Mucosa of stomach (tissue), 1 donor: ENCODE measurements around the gene RAB13.
"Not testable (repeated sequence)": the region's sequence is repeated elsewhere in the genome, so short reads cannot be mapped to it uniquely, and the experiment has no call there.

Experiments used
- H3K27me3 ChIP-seq: one replicate; pipeline ENCODE4 v1.7.0; 2013; ENCODE audit warnings: mild to moderate bottlenecking, low read length; ENCODE audit not compliant: control insufficient read depth, insufficient read depth
- H3K36me3 ChIP-seq: one replicate; pipeline ENCODE4 v1.7.0; 2013; ENCODE audit warnings: low read length; ENCODE audit not compliant: control insufficient read depth, insufficient read depth
- H3K4me1 ChIP-seq: one replicate; pipeline ENCODE4 v1.7.0; 2013; ENCODE audit warnings: mild to moderate bottlenecking, low read length; ENCODE audit not compliant: control insufficient read depth, insufficient read depth
- H3K4me3 ChIP-seq: one replicate; pipeline ENCODE4 v1.7.0; 2013; ENCODE audit warnings: low read length
- H3K9ac ChIP-seq: one replicate; pipeline ENCODE4 v1.7.0; 2013; ENCODE audit warnings: mild to moderate bottlenecking, low read length, moderate library complexity
- H3K9me3 ChIP-seq: one replicate; pipeline ENCODE4 v1.7.0; 2013; ENCODE audit warnings: mild to moderate bottlenecking, low read length, moderate library complexity; ENCODE audit not compliant: control insufficient read depth
- donor health status: Pancreatic carcinoma.

Gene RAB13

DNA sequence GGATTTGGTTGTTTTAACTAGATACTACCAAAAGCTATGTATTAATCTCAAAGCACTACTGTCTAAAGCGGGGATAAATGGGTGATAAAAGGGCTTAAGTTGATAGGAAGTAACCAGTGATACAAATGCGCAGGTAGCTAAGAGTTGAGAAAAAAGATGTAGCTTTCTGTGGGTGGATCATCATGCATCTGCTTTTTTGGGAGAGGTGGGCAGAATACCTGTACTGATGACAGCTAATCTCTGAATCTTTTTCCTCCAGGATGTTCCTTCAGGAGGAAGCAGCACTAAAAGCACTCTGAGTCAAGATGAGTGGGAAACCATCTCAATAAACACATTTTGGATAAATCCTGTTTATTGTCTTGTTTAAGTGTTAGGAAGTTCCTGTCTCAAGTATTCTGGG lies 5.7 kb upstream of the RAB13 start:
- no peaks in the 10 kb centered on the region for H3K36me3 ChIP-seq
- peak overlapping the region; percentile 98 for H3K9ac ChIP-seq
- peaks cover 22% of the 10 kb centered on the region for H3K4me1 ChIP-seq
- H3K9me3 ChIP-seq: no peaks in the 10 kb centered on the region
- H3K27me3 ChIP-seq: no peaks in the 10 kb centered on the region
- H3K4me3 ChIP-seq: no peak overlapping the region

DNA sequence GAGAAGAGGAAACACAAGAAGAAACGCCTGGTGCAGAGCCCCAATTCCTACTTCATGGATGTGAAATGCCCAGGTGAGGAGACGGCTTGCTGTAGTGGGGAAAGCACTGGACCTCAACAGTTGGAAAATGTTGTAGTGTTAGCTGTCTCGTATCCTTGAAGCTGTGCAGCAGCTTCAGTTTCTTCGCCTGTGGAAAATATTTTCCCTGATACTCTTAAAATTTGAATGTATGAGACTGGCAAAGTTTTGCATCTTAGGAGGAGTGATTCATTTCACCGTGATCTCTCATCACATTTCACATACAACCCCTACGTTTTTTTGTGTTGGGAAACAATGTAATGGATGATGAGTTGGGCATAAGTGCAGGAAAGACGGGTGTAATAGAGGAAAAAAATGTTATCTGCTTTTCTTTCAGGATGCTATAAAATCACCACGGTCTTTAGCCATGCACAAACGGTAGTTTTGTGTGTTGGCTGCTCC lies 5.1 kb upstream of the RAB13 start:
- H3K9ac ChIP-seq: peak overlapping the region; percentile 98
- H3K4me3 ChIP-seq: peak overlapping the region; percentile 88
- H3K4me1 ChIP-seq: peaks cover 27% of the 10 kb centered on the region
- no peaks in the 10 kb centered on the region for H3K36me3 ChIP-seq
- H3K9me3 ChIP-seq: no peaks in the 10 kb centered on the region
- H3K27me3 ChIP-seq: no peaks in the 10 kb centered on the region

DNA sequence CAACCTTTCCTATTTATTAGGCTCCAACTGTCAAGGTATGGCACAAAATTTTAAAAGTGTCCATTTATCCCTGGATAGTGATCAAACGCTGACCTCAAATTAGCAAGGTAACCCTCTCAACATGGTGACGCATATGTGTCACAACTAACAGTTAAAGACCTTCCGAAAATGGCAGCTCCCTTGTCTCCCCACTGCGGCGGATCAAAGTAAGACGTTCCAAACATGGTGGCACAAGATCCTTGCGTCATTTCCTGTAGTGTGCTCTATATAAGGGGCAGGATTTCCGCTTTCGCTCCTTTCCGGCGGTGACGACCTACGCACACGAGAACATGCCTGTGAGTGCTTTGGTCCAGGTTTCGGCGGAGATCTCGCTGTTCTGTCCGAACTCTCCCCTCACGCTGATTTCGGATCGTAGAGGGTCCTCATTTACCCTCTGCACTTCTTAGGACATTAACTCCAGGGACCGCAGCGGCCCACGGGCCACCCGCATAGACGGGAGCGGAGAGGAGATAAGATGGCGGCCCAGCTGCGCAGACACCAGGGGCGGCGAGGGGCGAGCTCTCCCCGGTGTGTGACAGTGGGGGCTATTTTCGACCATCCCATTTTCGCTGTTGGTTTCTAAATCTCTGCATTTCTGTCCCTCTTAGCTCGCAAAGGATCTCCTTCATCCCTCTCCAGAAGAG lies 4.5 kb upstream of the RAB13 start, which contains the start of gene RPS27:
Gene RPS27 (plus strand): TSS at position 295 of the 683 bp plus-strand sequence. CDS start 35 bp downstream, at position 330.
- Histone ChIP-seq H3K27me3 (no peaks in the 10 kb centered on the region), H3K4me3 (peak within 1 kb of the TSS; percentile 88), H3K36me3 (no peaks in the 10 kb centered on the region), H3K9ac (peak within 1 kb of the TSS; percentile 98), H3K4me1 (peaks cover 27% of the 10 kb centered on the region), H3K9me3 (no peaks in the 10 kb centered on the region)

DNA sequence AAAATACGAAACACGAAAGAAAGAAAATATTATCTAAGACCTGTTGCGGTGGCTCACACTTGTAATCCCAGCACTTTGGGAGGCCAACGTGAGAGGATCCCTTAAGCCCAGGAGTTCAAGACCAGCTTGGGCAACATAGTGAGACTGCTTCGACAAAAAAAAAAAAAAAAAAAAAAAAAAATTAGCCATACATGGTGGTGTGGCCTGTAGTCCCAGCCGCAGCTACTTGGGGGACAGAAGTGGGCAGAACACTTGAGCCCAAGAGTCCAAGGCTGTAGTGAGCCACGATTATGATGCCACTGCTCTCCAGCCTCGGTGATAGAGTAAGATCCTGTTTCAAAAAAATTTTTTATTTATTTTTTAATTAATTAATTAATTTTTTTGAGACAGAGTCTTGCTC lies 1.5 kb upstream of the RAB13 start:
- Histone ChIP-seq H3K9ac (no peak overlapping the region), H3K36me3 (no peaks in the 10 kb centered on the region), H3K4me3 (no peak overlapping the region), H3K27me3 (no peaks in the 10 kb centered on the region), H3K9me3 (no peaks in the 10 kb centered on the region), H3K4me1 (peaks cover 33% of the 10 kb centered on the region)

DNA sequence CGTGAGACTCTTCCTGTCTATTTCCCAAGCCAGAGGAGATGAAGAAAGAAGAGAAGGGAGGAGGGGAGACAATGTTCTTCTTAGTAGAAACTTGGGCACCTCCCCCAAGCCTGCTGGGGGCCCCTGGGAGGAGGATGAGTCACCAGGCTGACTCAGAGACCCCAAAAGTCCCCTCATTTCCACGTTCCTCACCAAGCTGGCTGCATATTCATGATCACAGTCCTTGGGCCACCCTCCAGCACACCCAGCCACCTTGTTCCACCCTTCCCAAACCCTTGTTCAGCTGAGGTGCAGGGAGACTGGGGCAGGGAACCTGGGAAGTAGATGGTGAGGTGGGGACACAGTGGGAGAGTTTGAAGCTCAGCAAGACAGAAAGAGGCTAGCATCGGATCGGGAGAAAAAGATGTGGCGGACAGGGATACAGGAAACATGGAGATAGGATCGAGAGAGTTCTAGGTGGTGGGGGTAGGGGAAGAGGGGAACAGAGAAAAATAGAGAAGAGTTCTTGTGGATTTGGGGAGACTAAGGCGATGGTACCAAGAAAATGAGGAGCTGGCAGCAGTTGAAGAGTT lies 712 bp downstream of the RAB13 start:
- peak overlapping the region; percentile 68 for H3K4me3 ChIP-seq
- H3K36me3 ChIP-seq: peaks cover 4% of the 10 kb centered on the region
- H3K27me3 ChIP-seq: no peaks in the 10 kb centered on the region
- no peaks in the 10 kb centered on the region for H3K9me3 ChIP-seq
- H3K9ac ChIP-seq: peak overlapping the region; percentile 76
- peaks cover 20% of the 10 kb centered on the region for H3K4me1 ChIP-seq

DNA sequence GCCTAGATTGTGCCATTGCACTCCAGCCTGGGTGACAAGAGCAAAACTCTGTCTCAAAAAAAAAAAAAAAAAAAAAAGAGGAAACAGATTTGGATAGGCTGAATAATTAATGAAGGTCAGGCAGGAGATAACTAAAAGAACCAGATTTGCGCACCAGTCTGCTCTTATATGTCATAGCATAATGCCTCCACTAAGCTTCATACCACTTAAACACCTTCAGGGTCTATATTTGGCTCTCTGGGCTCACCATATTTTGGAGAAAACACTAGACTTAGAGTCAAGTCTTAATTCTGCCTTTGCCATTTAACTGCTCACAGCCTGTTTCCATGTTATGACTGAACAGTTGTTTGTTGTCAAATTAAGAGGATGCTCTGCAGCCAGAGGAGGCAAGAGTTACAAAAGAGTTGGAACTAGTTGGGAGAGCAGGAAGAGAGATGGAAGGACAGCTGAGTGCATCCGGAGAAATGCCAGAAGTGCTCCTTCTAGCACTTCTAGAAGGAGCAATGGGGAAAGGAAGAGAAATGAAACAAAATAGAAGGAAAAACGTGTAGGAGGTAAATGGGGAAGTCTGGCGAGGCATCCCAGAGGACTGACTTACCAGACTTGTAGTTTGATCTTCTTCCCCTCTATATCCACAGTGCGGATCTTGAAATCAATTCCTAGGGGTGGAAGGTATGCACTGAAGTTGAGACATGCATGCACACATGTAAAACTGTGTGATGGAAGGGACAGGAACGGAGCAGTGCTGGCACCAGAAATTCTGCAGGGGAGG lies 1.8 kb downstream of the RAB13 start:
- H3K9me3 ChIP-seq: no peaks in the 10 kb centered on the region
- no peak overlapping the region for H3K9ac ChIP-seq
- peaks cover 4% of the 10 kb centered on the region for H3K36me3 ChIP-seq
- H3K27me3 ChIP-seq: no peaks in the 10 kb centered on the region
- H3K4me3 ChIP-seq: no peak overlapping the region
- H3K4me1 ChIP-seq: peaks cover 15% of the 10 kb centered on the region

DNA sequence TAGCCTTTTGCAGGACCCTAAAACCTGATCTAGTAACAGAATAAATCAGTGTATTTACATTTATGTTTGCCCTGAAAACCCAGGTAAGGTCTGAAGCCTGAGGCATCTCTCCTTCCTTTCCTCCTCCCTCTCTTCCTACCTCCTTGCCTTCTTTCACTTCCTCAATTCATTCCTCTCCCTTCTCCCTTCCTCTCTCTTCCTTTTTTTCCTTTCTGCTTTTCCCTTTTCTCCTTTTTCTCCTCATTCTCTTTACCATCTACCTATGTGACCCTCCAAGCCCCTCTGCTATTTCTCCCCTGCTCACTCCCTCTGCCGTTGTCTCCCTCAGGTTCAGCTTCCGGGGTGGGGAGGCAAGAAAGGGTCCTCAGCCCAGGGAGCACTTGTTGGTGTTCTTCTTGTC lies 4.4 kb downstream of the RAB13 start:
- not testable (repeated sequence) for H3K9me3 ChIP-seq, H3K9ac ChIP-seq, H3K36me3 ChIP-seq, H3K27me3 ChIP-seq, H3K4me3 ChIP-seq
- peaks cover 11% of the 10 kb centered on the region for H3K4me1 ChIP-seq

DNA sequence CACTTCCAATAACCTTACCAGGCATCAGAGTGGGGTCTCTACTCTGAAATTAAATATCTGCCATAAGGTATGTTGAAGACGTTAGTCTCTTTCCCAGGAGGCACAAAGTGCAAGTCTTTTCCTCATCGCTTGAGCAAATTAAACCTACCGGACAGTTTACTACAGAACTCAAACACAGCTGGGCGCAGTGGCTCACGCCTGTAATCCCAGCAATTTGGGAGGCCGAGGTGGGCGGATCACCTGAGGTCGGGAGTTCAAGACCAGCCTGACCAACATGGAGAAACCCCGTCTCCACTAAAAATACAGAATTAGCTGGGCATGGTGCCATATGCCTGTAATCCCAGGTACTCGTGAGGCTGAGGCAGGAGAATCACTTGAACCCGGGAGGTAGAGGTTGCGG lies 7.0 kb downstream of the RAB13 start:
- not testable (repeated sequence) for H3K36me3 ChIP-seq, H3K27me3 ChIP-seq, H3K9ac ChIP-seq, H3K4me1 ChIP-seq, H3K9me3 ChIP-seq, H3K4me3 ChIP-seq

DNA sequence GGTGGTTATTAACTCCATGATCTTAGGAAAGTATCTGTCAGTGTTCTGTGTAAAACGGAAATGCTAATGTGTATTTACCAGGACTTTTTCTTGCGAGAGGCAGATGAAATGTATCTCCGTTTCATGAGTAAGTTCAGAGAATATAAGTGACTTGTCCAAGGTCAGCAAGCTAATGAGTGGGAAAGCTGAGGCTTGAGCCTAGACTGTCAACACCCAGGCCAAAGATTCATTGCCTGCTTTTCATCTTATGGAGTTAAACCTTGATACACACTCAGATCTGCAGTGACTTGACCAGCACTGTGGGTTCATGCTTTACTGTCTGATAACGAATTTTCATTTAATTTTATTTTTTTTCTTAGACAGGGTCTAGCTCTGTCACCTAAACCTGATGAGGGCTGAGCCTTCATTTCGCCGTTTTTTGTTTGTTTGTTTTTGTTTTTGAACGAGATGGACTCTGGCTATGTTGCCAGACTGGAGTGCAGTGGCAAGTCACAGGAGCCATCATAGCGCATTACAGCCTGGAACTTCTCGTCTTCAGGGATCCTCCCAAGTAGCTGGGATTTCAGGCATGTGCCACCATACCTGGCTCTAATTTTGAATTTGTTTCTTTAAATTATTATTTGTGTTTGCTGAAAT lies 7.7 kb downstream of the RAB13 start:
- H3K36me3 ChIP-seq: peaks cover 4% of the 10 kb centered on the region
- H3K27me3 ChIP-seq: no peaks in the 10 kb centered on the region
- peak overlapping the region; percentile 47 for H3K4me3 ChIP-seq
- peaks cover 8% of the 10 kb centered on the region for H3K4me1 ChIP-seq
- no peaks in the 10 kb centered on the region for H3K9me3 ChIP-seq
- H3K9ac ChIP-seq: peak overlapping the region; percentile 93

DNA sequence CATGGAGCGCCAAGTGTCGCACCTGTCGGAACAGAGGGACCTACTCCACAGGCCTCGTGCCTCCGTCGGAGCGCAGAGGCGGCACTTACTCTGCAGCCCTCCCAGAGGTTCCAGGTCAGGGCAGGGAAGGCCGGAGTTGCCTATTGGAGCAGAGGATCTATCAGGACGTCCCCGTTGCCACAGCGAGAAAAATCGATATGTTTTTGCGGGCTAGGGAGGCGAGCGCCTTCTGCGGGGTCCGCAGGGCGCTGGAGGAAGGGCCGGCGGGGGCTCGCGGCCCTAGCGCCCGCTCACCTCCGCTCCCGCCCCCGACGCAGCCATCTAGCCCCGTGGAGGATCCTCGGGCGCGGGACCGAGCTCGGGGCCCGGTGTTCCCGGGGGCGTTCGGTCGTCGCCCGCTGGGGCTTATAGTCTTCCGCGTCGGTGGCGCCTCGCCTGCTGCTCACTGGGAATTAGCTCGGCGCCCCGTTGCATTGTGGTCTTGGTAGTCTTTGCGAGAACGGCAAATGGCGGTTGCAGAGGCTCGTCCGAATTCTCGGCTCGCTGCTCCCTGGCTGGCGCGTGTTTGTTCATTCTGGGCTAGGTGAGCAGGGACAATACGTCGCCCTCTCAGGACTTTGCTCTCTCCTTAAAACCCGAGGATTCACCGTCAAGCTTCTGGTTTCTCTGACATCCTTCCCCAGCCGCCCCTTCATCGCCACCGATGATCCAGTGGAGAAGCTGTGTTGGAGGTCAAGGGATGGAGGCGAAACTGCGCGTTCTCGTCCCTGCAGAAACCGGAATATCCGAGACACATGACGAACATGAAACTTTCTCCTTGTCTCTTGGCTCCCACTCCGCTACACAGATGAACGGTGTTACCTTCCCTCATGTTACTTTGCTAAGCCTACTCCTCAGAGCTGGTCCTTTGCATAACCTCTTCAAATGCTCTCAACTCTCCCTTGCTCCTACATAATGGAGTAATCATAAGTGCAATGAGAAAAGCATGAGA lies 8.6 kb downstream of the RAB13 start, which contains the start of gene JTB:
Gene JTB (minus strand): TSS at position 425 of the 991 bp plus-strand sequence. CDS start 422 bp downstream, at position 3.
- Histone ChIP-seq H3K36me3 (peaks cover 4% of the 10 kb centered on the region), H3K9me3 (no peaks in the 10 kb centered on the region), H3K27me3 (no peaks in the 10 kb centered on the region), H3K4me1 (peaks cover 8% of the 10 kb centered on the region), H3K4me3 (peak within 1 kb of the TSS; percentile 92), H3K9ac (peak within 1 kb of the TSS; percentile 93)

DNA sequence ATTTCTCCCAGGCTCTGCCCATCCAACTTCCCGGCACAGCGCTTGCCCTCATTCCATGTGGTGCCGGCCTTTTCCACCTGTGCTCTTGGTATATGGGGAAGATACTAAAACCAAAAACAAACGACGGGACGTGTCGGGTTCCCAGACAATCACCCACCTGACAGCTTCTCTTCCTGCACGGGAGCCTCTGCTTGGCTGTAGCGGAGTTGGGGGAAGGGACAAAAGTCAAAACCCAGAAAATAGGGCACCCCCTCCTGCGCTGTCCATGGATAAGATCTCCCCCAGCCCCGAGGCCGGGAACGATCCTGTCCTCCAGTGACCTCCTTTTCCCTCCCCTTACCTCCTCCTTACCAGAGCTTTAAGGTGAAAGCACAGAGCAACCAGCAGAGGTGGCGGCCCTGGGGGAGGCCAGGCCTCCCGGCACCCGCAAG lies 9.3 kb downstream of the RAB13 start:
- H3K4me3 ChIP-seq: peak overlapping the region; percentile 92
- H3K4me1 ChIP-seq: peaks cover 8% of the 10 kb centered on the region
- H3K9me3 ChIP-seq: no peaks in the 10 kb centered on the region
- H3K9ac ChIP-seq: peak overlapping the region; percentile 93
- H3K36me3 ChIP-seq: no peaks in the 10 kb centered on the region
- H3K27me3 ChIP-seq: no peaks in the 10 kb centered on the region
